Stimulated activated CD8-positive, alpha-beta memory T cell treated with anti-CD3 and anti-CD28 coated beads, Interleukin-4, amount 100 ng/mL, for 48 hours (primary cell): ENCODE results near the gene SLC7A5.
"Not testable (repeated sequence)": the region's sequence is repeated elsewhere in the genome, so short reads cannot be mapped to it uniquely, and the experiment has no call there.

Experiments
- DNase-seq: peaks from one replicate; pipeline ENCODE4 v3.0.0-alpha.2; 2020

Gene SLC7A5

DNA sequence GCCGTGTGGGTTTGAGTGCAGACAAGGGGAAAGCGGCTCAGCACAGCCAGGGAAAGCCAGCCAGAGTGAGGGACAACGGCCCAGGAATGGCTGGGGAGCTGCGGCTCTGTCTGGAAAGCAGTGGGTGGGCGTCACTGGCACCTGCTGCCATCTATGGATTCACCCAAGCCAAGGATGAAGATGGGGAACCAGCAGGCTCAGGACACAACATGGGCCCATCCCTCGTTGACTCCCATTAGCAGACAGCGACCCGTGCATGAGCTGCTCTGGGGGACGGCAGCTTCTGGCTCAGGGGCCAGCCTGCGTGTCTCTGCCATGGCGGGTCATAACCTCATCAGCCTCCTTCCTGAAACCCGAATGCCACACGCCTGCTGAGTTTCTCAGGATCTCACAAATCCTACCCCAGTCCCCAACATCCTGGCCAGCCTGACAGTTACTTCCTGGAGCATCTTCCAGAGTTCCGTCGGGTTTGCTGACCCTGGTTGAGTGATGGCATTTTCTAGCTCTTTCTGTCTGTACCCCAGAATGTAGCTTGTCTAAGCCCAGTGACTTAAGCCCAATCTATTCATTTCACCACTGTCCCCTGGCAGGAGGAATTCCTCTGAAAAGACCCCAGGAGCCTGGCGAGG is 50.7 kb downstream of the SLC7A5 start:
- DNase-seq, result no peak

DNA sequence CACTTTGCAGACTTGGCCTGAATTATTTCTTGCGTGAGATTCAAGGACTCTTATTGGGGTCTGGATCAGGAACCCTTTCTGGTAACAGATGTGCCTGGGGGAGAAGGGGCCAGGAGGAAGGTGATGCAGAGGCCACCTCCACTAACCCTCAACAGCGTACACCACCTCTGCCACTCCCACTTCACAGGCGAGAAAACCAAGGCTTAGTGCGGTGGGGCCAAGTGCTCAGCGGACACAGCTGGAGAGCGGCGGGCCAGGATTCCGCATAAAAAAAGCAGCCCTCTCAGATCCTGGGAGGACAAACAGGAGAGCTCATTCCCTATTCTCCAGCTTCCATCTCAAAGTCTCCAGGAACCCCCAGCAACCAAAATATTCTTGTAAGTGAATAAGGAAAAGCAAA is 51.4 kb downstream of the SLC7A5 start:
- no peak for DNase-seq

DNA sequence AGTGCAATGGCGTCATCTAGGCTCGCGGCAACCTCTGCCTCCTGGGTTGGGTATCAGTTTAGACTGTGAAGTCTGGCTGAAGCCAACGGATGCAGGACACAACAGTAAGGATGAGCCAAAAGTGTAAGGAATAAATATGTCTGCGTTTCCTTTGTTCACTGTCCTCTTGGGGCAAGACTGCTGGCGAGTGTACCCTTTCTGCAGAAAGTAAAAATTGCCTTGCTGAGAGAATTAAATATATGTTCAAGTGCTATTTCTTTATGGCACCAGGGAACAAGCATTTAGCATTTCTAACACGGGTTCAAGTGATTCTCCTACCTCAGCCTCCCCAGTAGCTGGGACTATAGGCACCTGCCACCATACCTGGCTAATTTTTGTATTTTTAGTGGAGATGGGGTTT is 51.9 kb downstream of the SLC7A5 start:
- DNase-seq, result not testable (repeated sequence)

DNA sequence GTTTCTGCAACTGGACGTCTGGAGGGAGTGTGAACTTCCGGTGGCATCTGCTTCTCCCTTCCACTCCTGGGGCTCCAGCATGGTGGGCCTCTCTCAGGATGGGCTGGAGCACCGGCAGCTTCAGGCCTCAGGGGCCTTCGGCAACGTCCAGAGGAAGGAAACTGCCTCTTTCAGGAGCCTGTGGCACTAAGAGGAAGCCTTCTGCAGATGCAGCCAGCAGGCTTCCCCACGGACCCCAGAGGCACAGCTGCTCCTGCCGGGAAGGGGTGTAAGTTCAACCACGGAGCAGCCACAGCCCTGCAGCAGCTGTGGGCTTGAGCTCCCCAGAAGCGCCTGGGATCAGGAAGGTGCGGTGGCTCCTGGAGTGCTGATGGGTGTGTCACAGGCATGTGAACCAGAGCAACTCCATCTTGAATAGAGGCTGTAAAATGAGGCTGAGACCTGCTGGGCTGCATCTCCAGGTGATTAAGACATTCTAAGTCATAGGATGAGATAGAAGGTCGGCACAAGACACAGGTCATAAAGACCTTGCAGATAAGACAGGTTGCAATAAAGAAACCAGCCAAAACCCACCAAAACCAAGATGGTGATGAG is 52.7 kb downstream of the SLC7A5 start:
- no peak for DNase-seq

DNA sequence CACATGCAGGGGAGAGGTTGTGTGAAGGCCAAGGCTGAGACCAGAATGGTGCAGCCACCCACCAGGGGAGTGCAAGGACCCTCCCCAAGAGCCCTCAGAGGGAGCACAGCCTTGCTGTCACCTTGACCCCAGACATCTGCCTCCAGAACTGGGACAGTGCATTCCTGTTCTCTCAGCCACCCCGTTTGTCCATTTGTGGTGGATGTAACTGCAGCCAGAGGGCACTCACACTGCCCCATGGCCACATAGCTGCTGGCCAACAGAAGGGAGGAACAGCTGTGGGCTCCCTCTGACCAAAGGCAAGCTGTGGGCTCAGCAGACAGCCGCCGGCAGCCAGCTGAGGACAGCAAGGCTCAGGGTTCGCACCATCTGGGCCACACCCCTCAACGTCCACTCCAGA is 53.7 kb downstream of the SLC7A5 start:
- DNase-seq, result no peak

DNA sequence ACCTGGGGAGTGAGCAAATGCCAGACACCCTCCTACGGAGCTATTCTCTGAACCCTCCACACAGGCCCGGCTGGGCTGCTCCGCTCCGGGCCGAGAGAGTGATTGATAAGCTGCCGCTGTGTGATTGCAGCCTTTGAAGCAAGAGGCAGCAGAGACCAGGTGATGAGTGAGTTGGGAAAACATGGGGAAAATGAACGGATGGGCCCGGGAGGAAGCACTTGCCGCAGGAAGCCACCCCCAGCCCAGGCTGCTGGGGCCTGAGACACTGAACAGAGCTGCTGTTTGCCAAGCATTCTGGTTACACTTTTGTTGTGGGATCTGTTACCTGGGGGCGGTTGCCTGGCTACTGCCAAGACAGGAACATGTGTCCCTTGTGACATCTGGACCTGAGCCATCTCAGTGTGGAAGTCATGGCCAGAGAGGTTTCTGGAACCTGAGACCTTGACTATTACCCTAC is 57.1 kb downstream of the SLC7A5 start:
- no peak for DNase-seq

DNA sequence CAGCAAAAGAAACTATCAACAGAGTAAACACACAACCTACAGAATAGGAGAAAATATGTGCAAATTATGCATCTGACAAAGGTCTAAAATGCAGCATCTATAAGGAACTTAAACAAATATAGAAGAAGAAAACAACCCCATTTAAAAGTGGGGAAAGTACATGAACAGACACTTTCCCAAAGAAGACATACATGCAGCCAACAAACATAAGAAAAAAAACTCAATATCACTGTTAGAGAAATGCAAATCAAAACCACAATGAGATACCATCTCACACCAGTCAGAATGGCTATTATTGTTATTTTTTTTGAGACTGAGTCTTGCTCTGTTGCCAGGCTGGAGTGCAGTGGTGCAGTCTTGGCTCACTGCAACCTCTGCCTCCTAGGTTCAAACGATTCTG is 57.9 kb downstream of the SLC7A5 start:
- DNase-seq, result not testable (repeated sequence)

DNA sequence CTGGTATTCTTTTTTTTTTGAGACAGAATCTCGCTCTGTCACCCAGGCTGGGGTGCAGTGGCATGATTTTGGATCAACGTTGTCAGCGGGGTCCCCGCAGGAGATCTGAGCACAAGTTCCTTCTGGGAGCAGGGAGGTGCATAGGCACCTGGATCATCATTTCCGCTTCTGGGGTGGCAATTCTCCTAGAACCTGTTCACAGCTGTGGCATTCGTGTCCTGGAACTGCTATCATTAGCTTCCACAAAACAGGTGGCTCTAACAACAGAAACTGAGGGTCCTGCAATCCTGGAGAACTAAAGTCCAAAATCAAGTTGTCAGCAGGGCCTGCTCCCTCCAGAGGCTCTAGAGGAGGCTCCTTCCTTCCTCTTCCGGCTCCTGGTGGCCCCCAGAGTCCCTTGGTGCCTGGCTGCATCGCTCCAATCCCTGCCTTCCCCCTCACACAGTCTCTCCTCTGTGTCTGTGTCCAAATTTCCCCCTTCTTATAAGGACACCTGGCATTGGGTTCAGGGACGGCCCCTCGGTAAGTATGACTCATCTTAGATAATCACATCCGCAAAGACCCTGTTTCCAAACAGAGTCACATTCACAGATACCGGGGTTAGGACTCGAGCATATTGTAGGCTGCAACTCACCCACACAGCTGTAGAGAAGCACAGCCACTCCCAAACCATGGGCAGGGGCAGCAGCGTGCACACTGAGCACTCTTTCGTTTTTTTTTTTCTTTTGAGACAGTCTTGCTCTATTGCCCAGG is 60.0 kb downstream of the SLC7A5 start:
- DNase-seq, result no peak

DNA sequence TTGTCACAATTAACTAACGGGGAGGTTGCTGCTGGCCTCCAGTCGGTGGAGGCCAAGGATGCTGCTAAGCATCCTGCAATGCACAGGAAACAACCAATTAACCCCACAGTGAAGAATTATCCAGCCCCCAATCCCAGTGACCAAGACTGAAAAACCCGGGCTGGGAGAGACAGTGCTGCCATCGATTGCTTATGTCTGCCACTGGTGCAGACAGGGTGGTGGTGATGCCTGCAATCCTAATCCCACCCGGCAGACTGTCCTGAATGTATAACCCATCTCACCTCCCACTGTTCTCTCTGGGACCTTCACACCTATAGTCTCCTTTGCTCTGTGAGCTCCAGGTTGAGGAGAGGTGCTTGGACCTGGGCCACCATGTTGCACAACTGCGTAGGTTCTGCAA is 61.2 kb downstream of the SLC7A5 start:
- no peak for DNase-seq

DNA sequence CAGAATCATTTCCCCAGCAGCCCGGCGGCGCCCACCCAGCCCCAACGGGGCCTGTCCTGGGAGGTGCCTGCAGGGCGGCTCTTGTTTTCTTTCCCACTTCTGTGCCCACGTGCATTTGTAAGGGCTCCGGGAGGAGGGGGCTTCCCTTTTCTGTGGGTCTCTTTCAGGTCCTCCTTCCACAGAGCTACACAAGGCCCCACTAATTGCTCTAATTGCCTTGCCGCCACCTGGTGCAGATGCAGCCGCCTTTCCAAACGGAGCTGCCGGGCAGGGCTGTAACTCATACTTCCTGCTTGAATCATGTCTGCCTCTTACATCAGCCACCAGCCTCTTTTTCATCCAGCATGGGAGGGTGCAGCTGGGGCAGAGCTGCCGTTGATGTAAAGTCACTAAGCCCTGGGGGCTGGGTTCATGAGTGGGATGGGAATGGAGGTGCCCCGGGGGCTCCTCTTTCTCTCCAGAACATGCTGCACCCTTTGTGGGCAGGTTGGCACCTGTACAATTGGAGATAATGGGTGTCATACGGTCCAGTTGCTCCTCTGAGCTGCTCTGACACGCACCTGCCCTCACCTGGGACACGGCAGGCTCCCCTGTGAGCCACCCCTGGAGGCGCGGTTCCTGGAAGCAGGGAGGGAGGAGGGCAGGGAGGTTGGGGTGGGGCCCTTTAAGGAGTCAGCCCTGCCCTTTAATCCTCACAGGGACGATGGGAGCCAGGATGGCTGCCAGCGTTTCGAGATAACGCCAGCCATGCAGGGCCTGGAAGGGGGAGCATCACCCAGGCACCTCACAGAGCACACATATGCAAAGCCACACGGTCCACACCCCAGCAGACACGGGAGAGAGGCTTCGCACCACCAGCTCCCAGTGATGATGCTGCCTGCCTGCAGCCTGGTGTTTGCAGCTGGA is 62.4 kb downstream of the SLC7A5 start:
- peak; percentile 73 for DNase-seq

DNA sequence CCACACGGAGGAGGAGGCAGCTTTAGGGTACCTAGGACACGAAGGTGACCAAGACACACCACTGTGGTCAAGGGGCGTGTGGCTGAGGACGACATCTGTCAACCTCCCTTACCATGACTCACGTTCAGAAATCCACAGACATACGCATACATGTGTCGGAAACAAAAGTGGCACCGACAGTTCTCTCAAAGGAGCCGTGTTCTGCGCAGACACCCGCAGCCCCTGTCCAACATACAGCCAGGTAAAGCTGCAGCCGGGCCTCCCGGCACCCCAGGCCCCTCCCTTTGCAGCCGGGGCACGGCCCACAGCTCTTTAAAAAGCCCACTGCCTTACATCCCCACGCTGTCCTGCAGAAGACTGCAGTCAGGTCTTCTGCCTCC is 63.1 kb downstream of the SLC7A5 start:
- DNase-seq, result peak; percentile 59

DNA sequence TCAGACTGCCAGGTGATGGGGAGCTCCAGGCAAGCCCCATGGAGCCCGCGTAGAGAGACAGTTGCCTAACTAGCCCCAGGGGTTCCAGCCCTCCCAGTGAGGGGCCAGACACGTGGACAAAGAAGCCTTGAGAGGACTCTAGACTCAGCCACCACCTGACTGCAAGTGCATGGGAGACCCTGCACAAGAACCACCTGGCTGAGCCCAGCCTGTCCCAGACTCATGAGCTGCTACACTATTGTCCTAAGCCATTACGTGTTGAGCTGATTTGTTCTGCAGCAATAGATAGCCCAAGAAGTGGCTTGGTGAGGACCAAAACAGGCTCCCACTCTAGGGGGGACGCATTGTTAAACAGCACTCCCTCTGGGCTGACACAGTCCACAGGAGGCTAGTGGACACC is 65.9 kb downstream of the SLC7A5 start:
- DNase-seq, result no peak

DNA sequence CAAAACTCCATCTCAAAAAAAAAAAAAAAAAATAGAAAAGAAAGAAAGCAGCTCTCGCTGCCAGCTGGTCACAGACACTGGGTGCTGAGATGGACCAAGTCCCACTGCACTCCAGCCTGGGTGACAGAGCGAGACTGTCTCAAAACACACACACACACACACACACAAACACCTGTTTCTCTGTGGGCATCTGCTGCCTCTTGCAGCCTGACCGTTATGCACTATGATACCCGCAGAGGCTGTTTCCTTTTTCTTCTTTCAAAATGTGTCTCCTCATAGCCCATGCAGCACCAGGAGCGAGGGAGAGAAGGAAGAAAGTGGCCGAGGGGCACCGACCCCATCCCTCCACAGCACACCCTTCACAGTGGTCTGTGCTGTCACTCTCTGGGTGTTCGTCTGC is 66.6 kb downstream of the SLC7A5 start:
- no peak for DNase-seq

DNA sequence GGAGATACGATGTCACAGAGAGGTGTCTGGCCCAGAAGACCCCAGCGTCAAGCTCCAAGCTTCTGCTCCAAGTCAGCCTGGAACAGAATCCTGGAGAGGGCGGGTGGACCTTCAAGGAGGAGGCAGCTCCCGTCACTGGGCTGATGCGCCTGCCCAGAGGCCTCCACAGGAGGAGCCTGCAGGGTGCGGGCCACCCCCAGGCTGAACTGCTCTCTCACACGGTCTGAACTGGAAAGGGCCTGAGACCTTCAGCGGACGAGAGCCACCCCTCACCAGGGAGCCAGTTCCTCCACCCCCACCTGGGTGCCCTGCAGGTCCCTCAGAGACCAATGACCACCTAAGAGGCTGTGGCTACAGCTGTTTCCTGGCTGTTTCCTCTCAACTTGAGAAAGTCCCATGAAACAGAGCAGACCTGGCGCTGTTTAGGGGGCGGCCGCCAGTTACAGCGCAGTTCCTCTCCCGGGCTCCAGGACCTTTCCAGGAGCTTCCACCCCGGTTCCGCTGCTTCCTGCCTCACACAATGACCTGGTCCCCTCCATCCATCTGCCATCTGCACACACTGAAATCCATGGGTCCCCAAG is 67.5 kb downstream of the SLC7A5 start:
- no peak for DNase-seq

DNA sequence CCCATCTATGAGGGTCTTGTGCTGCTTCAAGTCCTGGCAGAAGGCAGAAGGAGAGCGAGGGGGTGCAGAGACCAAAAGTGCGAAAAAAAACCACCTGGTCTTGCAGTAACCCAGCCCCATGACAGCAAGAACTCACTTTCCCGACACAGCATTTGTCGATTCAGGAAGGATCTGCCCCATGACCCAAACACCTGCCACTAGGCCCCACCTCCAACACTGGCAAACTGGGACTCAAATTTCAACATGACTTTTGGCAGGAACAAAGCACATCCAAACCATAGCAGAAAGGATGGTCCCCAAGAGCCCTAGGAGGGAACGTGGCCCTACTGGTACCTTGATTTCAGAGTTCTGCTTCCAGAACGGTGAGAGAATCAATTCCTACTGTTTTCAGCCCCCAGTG is 68.8 kb downstream of the SLC7A5 start:
- no peak for DNase-seq

DNA sequence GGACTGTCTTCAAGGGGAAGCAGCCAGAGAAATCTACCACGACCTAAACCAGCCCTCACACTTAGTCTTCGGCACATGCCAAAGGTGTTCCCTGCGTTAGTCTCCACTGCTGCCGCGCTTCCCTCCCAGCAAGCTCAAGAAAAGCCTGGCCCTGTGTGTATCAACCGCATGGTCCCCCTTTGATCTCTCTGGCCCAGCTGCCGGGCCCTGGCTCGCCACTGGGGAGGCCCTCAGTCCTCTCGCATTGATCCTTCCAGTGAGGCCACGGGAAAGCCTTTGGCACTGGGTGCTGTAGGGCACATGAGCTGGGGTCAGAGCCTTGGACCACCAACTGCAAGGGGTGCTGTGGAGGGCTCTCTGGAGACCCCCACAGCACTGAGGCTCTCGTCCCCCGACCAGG is 74.0 kb downstream of the SLC7A5 start:
- no peak for DNase-seq

DNA sequence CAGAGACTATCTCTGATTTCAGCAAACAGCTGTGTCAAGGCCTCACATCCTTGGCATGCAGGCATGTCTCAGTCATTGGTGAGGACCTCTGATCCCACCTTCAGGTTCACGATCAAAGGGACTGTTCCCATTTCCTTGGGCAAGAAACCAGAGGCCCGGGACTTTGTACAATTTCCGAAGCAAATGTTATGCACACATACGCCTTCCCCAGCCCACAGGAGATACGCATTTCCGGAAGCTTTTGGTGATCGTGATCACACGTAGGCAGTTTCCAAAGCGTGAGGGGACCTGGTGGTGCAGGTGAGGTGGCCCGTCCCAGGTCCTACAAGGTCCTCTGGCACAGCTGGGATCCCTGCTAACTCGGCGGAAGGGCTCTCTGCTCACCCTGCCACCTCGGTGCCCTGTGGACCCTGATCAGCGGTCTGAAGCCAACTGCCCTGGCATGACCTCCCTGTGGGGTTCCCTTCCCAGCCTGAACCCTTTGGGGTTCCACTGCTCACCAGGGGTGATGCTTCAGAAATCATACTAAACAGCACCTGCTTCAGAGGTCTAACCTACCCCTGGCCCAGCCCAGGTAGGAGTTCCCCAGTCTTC is 74.7 kb downstream of the SLC7A5 start:
- no peak for DNase-seq

DNA sequence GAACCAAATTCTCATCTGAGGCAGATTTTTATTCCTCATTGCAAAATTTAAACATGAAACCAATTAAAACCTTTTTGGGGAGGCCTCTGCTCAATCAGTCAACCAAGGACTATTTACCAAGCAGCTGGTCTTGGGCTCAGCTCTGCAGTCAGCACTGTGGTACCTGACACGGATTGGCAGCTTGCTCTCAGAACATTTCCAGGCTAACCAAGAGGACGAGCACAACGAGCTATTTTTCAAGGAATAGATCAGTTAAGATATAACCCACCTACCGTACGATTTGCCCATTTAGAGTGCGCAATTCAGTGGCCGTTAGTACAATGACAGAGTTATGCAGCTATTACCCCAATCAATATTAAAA is 77.1 kb downstream of the SLC7A5 start:
- DNase-seq, result no peak

DNA sequence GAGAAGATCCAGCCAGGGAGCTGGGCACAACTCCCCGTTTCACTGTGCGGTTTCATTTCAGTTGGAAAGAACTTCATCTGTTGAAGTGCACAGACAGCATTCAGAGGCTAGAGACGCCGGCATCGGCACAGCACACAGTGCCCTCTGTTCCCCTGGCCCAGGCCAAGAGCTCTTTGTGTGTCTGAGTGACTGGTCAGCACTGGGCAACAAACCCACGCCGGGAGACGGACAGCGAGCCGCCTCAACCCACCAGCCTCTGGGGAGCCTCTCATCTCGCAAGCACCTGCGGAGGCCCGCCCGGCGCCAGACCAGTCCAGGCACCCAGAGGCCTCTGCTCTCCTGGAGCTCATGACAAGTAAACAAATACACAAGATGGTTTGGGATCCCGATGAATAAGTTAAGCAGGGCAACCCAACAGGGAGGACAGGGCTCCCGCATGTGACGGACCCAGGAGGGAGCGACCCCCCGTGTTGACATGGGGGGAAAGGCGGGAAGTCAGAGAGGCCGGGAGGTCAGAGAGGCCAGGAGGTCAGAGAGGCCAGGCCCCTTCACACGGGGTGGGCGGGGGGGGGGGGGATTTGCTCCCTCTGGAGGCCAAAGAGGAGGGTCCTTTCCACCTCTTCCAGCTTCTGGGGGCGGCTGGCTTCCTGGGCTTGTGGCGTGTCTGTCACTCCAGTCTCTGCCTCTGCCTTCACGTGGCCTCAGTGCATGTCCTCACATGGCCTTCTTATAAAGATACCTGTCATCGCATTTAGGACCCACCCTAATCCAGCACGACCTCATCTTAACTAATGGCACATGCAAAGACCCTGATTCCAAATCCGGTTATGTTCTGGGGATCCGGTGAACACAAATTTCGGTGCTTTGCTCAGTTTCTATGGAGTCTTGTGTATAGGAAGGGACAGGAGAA is 77.8 kb downstream of the SLC7A5 start:
- no peak for DNase-seq

DNA sequence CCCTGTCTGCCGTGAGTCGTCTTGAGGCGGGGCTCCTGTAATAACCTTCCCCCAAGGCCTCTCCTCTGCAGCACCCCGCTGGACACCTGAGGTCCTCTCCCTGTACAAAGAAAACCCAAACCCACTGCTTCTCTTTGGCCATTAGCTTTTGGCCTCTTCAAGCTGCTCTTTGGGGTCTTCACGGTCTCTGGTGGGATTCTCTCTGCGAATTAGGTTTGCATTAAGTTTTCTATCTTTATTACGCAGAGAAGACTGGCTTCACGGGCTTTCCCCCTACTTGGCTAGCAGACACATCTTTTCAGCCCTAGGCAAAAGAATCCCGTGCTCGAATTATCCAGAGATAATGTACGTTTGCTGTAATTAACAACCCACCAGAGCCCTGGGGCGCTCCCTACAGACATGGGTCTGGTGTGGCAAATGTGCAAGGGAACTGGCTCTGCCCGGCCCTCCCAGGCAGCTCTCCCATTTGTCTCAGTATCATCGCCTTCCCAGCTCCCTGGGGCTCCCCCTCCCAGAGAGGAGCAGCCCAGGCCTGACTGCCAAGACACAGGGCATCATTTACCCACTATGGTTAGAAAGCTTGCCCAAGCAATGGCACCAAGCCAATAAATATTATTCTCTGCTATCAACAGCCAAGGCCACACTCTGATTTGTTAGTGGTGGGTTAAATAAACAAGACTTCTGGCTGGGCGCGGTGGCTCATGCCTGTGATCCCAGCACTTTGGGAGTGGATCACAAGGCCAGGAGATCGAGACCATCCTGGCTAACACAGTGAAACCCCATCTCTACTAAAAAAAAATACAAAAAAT is 78.8 kb downstream of the SLC7A5 start:
- DNase-seq, result no peak
